NCI-H1092 (cell line): Measurements from ENCODE around the gene CPEB3.
"Not testable (repeated sequence)": the region's sequence is repeated elsewhere in the genome, so short reads cannot be mapped to it uniquely, and the experiment has no call there.

ENCODE experiments used
- DNase-seq: peaks from one replicate; lab custom pipeline; 2025; lab: John Stamatoyannopoulos, UW

The CPEB3 gene

DNA sequence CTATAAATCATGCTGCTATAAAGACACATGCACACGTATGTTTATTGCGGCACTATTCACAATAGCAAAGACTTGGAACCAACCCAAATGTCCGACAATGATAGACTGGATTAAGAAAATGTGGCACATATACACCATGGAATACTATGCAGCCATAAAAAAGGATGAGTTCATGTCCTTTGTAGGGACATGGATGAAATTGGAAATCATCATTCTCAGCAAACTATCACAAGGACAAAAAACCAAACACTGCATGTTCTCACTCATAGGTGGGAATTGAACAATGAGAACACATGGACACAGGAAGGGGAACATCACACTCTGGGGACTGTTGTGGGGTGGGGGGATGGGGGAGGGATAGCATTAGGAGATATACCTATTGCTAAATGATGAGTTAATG lies 149.7 kb downstream of the CPEB3 start:
- DNase-seq: not testable (repeated sequence)

GRCh38 chr10:92134049-92134448 lies 156.8 kb downstream of the CPEB3 start:
- DNase-seq: not testable (repeated sequence)

- DNase-seq: no peak
These were observed 159.5 kb downstream of the CPEB3 start for GRCh38 chr10:92131275-92131820.

DNA sequence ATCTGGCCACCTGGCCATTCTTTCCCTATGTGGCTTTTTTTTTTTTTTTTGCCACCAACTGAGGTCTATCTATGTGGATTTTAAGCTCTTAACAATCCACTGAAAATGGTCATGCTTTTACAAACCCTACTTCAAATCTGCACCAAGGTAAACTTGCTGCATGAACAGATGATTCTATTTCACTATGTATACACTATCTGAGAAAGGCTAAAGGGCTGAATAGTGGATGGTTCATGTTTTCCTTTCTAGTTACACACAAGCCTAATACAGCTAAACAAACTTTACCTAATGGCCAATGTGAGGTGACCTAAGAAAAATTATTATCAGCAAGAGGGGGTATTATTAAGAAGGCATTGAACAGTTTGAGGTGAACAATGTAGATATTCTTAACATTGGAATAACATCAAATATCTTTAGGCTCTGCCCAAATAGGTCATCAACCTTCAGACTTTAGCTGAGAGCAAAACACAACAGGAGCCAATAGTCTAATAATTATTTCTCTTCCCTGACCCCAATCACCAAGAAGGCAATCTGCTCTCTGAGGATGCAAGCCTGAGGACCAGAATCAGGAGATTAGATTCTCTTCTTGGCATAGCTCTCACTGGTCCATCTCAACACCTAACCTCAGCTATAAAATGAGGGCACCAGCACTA lies 160.1 kb downstream of the CPEB3 start:
- DNase-seq: no peak

- DNase-seq: no peak
These were observed 164.7 kb downstream of the CPEB3 start for GRCh38 chr10:92126100-92126650.

GRCh38 chr10:92125144-92125543 lies 165.7 kb downstream of the CPEB3 start:
- DNase-seq: no peak

- DNase-seq: no peak
These were observed 166.2 kb downstream of the CPEB3 start for GRCh38 chr10:92124616-92125143.

DNA sequence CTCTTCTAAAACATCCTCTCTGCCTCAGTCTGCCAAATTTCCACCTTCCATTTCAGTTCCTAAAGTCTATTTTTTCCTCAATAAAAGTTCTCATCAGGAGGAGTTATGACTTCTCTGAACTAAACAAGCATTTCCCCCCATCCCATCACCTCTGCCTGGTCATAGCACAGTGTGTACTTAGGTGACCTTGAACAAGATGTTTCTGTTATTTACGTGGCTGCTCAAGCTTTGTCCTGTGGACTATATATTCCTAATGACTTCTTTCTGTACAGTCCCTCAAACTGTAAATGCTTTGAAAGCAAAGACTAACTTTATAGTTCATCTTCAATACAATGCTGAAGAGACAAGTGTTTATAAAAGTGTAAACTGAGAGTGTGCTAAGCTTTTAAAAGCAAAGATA lies 166.9 kb downstream of the CPEB3 start:
- DNase-seq: no peak

DNA sequence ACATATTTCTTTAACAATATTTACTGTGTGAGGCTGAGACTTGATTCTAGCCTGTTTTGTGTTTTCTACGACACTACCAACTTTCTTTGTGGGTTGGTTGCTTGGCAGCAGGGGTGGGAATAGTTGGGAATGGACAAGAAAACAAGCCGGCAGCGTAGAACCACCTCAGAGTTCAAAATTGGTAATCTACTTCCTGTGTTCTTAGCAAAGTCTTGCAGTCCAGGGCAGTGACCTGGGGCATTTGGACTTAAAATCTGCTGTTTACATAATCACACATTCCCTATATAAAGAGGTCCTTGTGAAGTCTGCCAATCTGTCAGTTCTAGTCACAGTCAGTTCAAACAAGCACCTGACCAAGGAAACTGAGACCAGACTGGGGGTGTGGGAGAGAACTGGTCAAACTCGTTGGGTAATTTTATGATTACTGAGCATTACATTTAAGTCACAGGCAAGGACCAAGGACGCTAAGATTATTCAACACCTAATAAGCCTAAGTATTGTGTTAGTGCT lies 167.9 kb downstream of the CPEB3 start:
- no peak for DNase-seq

- no peak for DNase-seq
These were observed 169.0 kb downstream of the CPEB3 start for GRCh38 chr10:92121686-92122492.

GRCh38 chr10:92119340-92119739 lies 171.5 kb downstream of the CPEB3 start:
- no peak for DNase-seq

DNA sequence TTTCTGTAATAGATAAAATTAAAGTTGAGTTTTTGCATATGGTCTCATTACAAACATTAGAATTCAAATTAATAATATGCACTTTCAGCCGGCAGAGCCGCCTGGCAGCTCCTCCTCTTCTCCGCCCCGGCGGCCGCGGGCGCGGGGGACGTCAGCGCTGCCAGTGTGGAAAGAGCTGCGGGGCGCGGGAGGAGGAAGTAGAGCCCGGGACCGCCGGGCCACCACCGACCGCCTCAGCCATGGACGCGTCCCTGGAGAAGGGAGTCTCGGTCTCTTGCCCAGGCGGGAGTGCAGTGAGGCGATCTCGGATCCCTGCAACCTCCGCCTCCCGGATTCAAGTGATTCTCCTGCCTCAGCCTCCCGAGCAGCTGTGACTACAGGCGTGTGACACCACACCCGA lies 176.0 kb downstream of the CPEB3 start:
- not testable (repeated sequence) for DNase-seq

- DNase-seq: no peak
These were observed 176.8 kb downstream of the CPEB3 start for GRCh38 chr10:92113911-92114600.

DNA sequence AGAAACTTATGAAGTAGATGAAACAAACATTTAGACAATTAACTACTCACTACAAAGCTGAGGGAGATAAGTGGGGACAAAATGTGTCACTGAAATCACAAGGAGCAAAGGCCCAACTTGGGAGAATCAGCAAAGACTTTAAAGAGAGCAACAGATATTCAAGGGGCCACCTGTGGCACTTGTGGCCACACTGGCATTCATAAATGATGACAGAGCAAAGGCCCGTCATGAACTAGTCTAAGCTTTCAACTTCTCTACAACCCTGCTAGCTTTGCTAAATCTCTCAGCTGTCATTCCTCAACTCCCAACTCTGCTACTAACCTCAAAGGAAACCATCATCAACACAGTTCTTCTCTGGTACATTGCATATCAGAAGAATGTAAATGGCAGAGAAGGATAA lies 178.4 kb downstream of the CPEB3 start:
- no peak for DNase-seq

GRCh38 chr10:92111336-92111939 lies 179.4 kb downstream of the CPEB3 start:
- no peak for DNase-seq

DNA sequence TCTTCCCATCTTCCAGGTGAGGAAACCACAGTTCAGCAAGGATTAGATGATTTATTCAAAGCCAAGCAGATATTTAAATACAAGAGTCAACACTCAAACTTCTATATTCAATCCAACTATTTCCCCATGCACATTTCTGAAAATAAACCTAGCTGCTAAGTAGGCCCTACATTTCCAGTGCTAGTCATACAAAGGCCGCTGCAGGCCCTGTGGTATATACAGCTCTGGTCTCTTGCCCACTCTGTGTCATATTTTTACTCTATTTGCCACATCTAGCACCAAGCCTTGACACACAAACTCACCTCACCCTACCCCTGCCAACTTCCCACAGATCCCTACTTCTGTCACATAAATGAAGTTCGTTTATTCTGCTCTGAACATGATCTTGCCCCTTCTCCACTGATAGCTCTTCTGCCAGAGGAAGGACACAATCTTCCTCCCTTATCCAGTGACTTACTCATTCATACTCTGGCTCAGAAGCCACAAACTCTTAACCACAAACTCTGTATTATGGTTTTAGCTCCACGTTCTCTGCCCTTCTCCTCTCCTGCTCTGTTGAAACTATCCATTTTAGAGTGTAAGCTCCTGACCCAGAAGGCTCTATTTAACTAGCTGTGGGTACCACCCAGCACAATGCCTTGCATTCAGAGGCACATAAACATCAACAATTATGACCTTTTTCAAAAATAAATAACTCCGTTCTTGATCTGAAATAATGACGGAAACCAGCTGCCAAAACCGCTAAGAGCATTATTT lies 180.7 kb downstream of the CPEB3 start:
- no peak for DNase-seq

DNA sequence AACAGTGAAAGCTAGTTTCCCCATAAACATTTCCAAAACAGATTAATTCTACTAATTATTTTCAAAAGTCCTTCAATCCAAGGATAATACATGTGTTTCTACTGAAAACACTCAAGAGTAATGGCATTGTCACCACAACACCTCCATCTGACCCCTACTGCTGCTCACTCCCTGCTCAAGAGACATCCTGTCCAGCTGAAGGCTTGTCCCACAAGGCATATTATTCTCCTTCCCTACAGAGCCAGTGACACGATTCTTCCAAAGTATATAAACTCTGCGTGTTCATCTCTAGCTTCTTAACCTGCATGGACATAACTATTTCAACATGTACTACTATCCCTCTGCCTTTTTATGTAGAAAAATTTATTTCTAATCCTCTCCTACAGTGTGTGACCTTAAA lies 182.1 kb downstream of the CPEB3 start:
- DNase-seq: no peak

DNA sequence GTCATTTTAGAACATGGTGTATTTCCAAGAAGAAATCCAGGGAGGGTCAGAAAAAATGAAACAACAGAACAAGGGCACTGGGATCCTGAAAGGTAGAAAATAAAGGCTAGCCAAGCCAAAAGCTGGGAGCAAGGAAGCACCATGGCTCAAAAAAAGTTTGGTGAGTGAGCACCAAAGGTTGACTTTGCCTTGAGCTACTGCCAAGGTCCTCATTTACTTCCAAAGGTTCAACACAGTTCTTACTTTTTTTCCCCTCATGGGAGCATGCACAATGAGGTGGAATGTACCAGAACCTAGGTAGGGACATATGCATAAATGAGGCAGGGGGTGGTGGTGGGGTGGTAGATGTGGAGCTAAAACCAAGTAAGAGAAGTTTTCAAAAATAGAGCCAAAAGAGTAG lies 182.8 kb downstream of the CPEB3 start:
- no peak for DNase-seq

DNA sequence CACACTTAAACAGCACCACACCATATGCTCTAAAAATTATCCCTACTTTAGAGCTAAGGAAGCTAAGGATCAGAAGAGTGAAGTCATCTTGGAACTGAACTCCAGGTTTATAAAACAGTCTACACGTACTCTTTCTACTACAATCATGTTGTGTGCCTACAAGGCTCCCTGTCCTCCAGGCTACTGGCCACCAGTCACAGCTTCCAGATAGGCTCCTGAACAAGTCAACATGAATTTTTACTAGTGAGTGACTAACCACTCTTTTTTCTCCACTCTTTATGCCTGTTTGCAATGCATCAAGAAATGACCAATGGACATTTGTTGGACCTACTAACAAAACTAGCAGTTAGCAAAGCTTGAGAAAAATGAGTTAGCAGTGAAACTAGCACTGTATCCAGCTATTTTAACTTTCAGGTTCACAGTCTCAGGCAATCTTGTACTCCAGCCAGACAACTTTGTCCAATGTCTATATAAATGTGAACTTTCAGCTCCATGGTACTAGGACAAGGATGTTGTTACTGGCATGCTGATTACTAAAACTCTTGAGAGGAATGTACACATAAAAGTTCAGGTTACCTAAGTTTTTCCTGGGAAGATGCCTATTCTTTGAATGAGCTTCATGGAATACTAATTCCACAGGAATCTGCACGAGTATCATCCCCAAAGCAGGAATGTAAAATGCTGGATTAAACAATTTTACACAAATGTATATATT lies 187.3 kb downstream of the CPEB3 start:
- DNase-seq: no peak

- DNase-seq: no peak
These were observed 188.2 kb downstream of the CPEB3 start for GRCh38 chr10:92102601-92103213.
